Breast epithelium (tissue), 3 donors: ENCODE measurements around the gene WFDC5.

Experiments used
- POLR2A ChIP-seq: fragments of 450-650 bp; IDR thresholded peaks from one replicate; pipeline ENCODE4 v1.6.1; 2016; ENCODE audit warnings: antibody characterized with exemption, mild to moderate bottlenecking, moderate library complexity
- POLR2AphosphoS5 ChIP-seq, 3 donors: sonication (generic); formaldehyde crosslinking; IDR thresholded peaks; one replicate each; pipeline ENCODE4 v1.6.1; 2017; ENCODE audit warnings: antibody characterized with exemption in 3 of 3
- TF ChIP-seq, protein P1 (sequence below), 3 donors: fragments of 450-650 bp; IDR thresholded peaks; one replicate each; pipeline ENCODE4 v1.5.1; 2016 to 2017; ENCODE audit warnings: antibody characterized with exemption in 3 of 3, mild to moderate bottlenecking in 3 of 3, moderate library complexity in 3 of 3

DNA sequence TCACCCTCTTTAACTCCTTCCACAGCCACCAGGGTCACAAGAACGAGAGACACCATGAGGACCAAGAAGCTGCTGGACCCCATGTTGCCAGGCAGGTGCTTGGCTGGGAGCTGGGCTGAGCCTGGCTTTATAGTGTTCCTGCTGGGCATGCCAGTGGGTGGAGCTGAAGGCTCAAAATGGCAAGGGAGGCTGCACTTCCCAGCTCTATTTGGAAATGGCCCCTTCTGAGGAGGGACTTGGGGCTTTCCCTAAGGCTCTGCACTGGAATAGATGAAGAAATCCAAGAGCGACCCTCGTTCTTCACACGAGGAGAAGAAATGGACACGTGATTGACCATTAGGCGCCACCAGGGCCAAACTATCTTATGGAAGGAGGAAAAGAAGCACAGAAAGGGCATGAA lies 9.4 kb upstream of the WFDC5 start, which contains the start of gene WFDC12:
- no peak for TF ChIP-seq POLR2A
- TF ChIP-seq, protein P1, sequence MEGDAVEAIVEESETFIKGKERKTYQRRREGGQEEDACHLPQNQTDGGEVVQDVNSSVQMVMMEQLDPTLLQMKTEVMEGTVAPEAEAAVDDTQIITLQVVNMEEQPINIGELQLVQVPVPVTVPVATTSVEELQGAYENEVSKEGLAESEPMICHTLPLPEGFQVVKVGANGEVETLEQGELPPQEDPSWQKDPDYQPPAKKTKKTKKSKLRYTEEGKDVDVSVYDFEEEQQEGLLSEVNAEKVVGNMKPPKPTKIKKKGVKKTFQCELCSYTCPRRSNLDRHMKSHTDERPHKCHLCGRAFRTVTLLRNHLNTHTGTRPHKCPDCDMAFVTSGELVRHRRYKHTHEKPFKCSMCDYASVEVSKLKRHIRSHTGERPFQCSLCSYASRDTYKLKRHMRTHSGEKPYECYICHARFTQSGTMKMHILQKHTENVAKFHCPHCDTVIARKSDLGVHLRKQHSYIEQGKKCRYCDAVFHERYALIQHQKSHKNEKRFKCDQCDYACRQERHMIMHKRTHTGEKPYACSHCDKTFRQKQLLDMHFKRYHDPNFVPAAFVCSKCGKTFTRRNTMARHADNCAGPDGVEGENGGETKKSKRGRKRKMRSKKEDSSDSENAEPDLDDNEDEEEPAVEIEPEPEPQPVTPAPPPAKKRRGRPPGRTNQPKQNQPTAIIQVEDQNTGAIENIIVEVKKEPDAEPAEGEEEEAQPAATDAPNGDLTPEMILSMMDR (IDR thresholded peaks at IDR 0.05): no peak
- TF ChIP-seq POLR2AphosphoS5 (IDR thresholded peaks at IDR 0.05): no peak
